GM12875 (cell line): ENCODE data around the gene ADAP1.

Experiments
- H3K4me3 ChIP-seq: one replicate; pipeline ENCODE4 v1.5.1; 2011; ENCODE audit warnings: low read depth, low read length, control low read depth
- CTCF ChIP-seq: IDR thresholded peaks from 2 replicates; pipeline ENCODE4 v1.5.1; 2011; ENCODE audit warnings: low read depth, mild to moderate bottlenecking, control low read depth, inconsistent platforms, low read length, moderate library complexity, borderline replicate concordance; ENCODE audit not compliant: insufficient read depth

Gene ADAP1

GRCh38 chr7:888081-889024 lies 66.1 kb downstream of the ADAP1 start:
- no peak for TF ChIP-seq CTCF
- H3K4me3 ChIP-seq = no peak overlapping the region

GRCh38 chr7:887488-887820 lies 67.0 kb downstream of the ADAP1 start:
- no peak for TF ChIP-seq CTCF
- H3K4me3 ChIP-seq = no peak overlapping the region

GRCh38 chr7:886626-887487 lies 67.6 kb downstream of the ADAP1 start:
- TF ChIP-seq CTCF = no peak
- no peak overlapping the region for H3K4me3 ChIP-seq

GRCh38 chr7:885893-886625 lies 68.4 kb downstream of the ADAP1 start:
- no peak overlapping the region for H3K4me3 ChIP-seq
- no peak for TF ChIP-seq CTCF

- H3K4me3 ChIP-seq = no peak overlapping the region
- no peak for TF ChIP-seq CTCF
Measured at GRCh38 chr7:885261-885892, 69.1 kb downstream of the ADAP1 start.

- no peak overlapping the region for H3K4me3 ChIP-seq
- no peak for TF ChIP-seq CTCF
Measured at GRCh38 chr7:884191-885003, 70.1 kb downstream of the ADAP1 start.
